Gastrocnemius medialis (tissue), 4 donors: ENCODE data around the gene RPP14. TPM values are rescaled to one million over a fixed set of nuclear protein-coding genes. Genes with fewer than 3 reads are reported as not detected.
"Not testable (repeated sequence)": the region's sequence is repeated elsewhere in the genome, so short reads cannot be mapped to it uniquely, and the experiment has no call there.

ENCODE experiments used
- ATAC-seq, 2 donors: fragments of 150-250 bp; one replicate each; pipeline ENCODE4 v1.9.1; 2016
- DNase-seq, 2 donors: peaks; one replicate each; pipeline ENCODE4 v3.0.0-alpha.2; 2019
- H3K27ac ChIP-seq, 4 donors: fragments of 200-600 bp; sonication (generic); 1 replicate in 1 of 4; 2 replicates in 3 of 4; pipeline ENCODE4 v1.5.1; 2016 to 2018; ENCODE audit warnings: mild to moderate bottlenecking in 2 of 4, moderate library complexity in 1 of 4
- H3K27me3 ChIP-seq, 3 donors: fragments of 200-600 bp; sonication (generic) in 2 of 3; 1 replicate in 1 of 3; 2 replicates in 2 of 3; pipeline versions ENCODE4 v1.5.1 to v1.6.0; 2016 to 2019; ENCODE audit warnings: mild to moderate bottlenecking in 1 of 3, moderate library complexity in 1 of 3
- H3K36me3 ChIP-seq, 2 donors: fragments of 200-600 bp; sonication (generic) in 1 of 2; one replicate each; pipeline ENCODE4 v1.5.1; 2017 to 2018
- H3K4me1 ChIP-seq, 2 donors: fragments of 200-600 bp; sonication (generic) in 1 of 2; one replicate each; pipeline ENCODE4 v1.5.1; 2016 to 2017; ENCODE audit warnings: mild to moderate bottlenecking in 2 of 2
- H3K4me3 ChIP-seq, 4 donors: fragments of 200-600 bp; sonication (generic) in 3 of 4; 1 replicate in 1 of 4; 2 replicates in 3 of 4; pipeline ENCODE4 v1.5.1; 2016 to 2019; ENCODE audit warnings: mild to moderate bottlenecking in 2 of 4
- H3K9me3 ChIP-seq, 3 donors: fragments of 200-600 bp; sonication (generic) in 2 of 3; 1 replicate in 1 of 3; 2 replicates in 2 of 3; pipeline ENCODE4 v1.5.1; 2016 to 2019
- CTCF ChIP-seq, 5 experiments: fragments of 450-650 bp in 3 of 5; fragments of 200-600 bp in 2 of 5; sonication (generic) in 2 of 5; IDR thresholded peaks in 4 of 5; conservative IDR thresholded peaks in 1 of 5; 1 replicate in 4 of 5; 2 replicates in 1 of 5; pipeline ENCODE4 v1.5.1; 2016 to 2019; ENCODE audit warnings: antibody characterized with exemption in 5 of 5, mild to moderate bottlenecking in 3 of 5, moderate library complexity in 3 of 5
- POLR2A ChIP-seq, 2 donors: fragments of 450-650 bp; IDR thresholded peaks; one replicate each; pipeline ENCODE4 v1.6.1; 2017; ENCODE audit warnings: antibody characterized with exemption in 2 of 2, mild to moderate bottlenecking in 2 of 2, moderate library complexity in 2 of 2
- in situ Hi-C, 4 donors: fragments of 200-750 bp; cut with MboI; loops; one replicate each; pipeline versions ENCODE4 v1.15.0 to v1.8.0; 2017; ENCODE audit warnings: low sequenced_read_pairs in 4 of 4
- intact Hi-C: fragments of 100-400 bp; cut with DNase I; formaldehyde crosslinking; loops from one replicate; pipeline ENCODE4 v1.15.1; 2023; ENCODE audit warnings: low total_unique reads
- total RNA-seq, 4 donors: library from RNA; depleted of rRNA; stranded (reverse); fragments of >200 nt; gene quantifications; one replicate each; pipeline versions ENCODE4 v1.1.0 to v1.2.3, GENCODE V29; 2016

RPP14 gene
- total RNA-seq, 4 donors from 2014 or later: 16.6 to 28.9 (median 17.1) TPM

- in situ Hi-C loops (loop anchor here in 1 of 4 donors (10.0 kb wide), 1 partner anchor 158 kb away; the partner anchor contains the start of gene KCTD6), intact Hi-C loops (no loop called here)
- H3K27ac ChIP-seq: no peak overlapping the region
- TF ChIP-seq POLR2A (IDR thresholded peaks at IDR 0.05): no peak
- TF ChIP-seq CTCF (IDR thresholded peaks at IDR 0.05 in 4 of 5, conservative IDR thresholded peaks at IDR 0.05 in 1 of 5): no peak
- H3K9me3 ChIP-seq: no peaks in the 10 kb centered on the region
- ATAC-seq (no peak), DNase-seq (no peak)
- H3K27me3 ChIP-seq: no peaks in the 10 kb centered on the region
- no peaks in the 10 kb centered on the region for H3K36me3 ChIP-seq
- H3K4me3 ChIP-seq: no peak overlapping the region
- H3K4me1 ChIP-seq: peaks cover 22 to 30% of the 10 kb centered on the region in 2 donors
Observed at GRCh38 chr3:58337190-58337589, 31.1 kb downstream of the RPP14 start.

- H3K36me3 ChIP-seq: not testable (repeated sequence)
- in situ Hi-C loops: loop anchor here in 1 of 4 donors (10.0 kb wide), 1 partner anchor 156 kb away; the partner anchor contains the start of gene KCTD6
- H3K4me1 ChIP-seq: peaks cover 16 to 24% of the 10 kb centered on the region in 2 donors
Observed at GRCh38 chr3:58339146-58339545, 33.1 kb downstream of the RPP14 start.

GRCh38 chr3:58340594-58341244 lies 34.7 kb downstream of the RPP14 start:
- Histone ChIP-seq H3K9me3 (no peaks in the 10 kb centered on the region), H3K27me3 (no peaks in the 10 kb centered on the region), H3K36me3 (no peaks in the 10 kb centered on the region), H3K4me1 (peaks cover 0 to 8% of the 10 kb centered on the region in 2 donors), H3K4me3 (no peak overlapping the region), H3K27ac (no peak overlapping the region)
- no peak for DNase-seq
- intact Hi-C loops: no loop called here
- no peak for TF ChIP-seq CTCF (IDR thresholded peaks at IDR 0.05 in 4 of 5, conservative IDR thresholded peaks at IDR 0.05 in 1 of 5)
- no peak for TF ChIP-seq POLR2A (IDR thresholded peaks at IDR 0.05)
- in situ Hi-C loops: no loop called here
- ATAC-seq: no peak

More at GRCh38 chr3:58339146-58339545, 33.1 kb downstream of the RPP14 start:
- H3K9me3 ChIP-seq, ATAC-seq, H3K4me3 ChIP-seq, DNase-seq, intact Hi-C loops, H3K27me3 ChIP-seq, H3K27ac ChIP-seq: not testable (repeated sequence)

- no peaks in the 10 kb centered on the region for H3K36me3 ChIP-seq
- no peak overlapping the region for H3K4me3 ChIP-seq
- H3K4me1 ChIP-seq: peaks cover 0 to 1% of the 10 kb centered on the region in 2 donors
- no peaks in the 10 kb centered on the region for H3K9me3 ChIP-seq
- intact Hi-C loops (no loop called here), in situ Hi-C loops (no loop called here)
- no peak for TF ChIP-seq CTCF (IDR thresholded peaks at IDR 0.05 in 4 of 5, conservative IDR thresholded peaks at IDR 0.05 in 1 of 5)
- TF ChIP-seq POLR2A (IDR thresholded peaks at IDR 0.05): no peak
- no peak overlapping the region for H3K27ac ChIP-seq
- ATAC-seq (no peak), DNase-seq (no peak)
- H3K27me3 ChIP-seq: no peaks in the 10 kb centered on the region
Observed at GRCh38 chr3:58341376-58341775, 35.3 kb downstream of the RPP14 start.

GRCh38 chr3:58342676-58343075 lies 36.6 kb downstream of the RPP14 start:
- H3K36me3 ChIP-seq: no peaks in the 10 kb centered on the region
- no peaks in the 10 kb centered on the region for H3K9me3 ChIP-seq
- in situ Hi-C loops (no loop called here), intact Hi-C loops (no loop called here)
- H3K4me1 ChIP-seq: no peaks in the 10 kb centered on the region
- no peak for ATAC-seq
- H3K27ac ChIP-seq: no peak overlapping the region
- H3K27me3 ChIP-seq: no peaks in the 10 kb centered on the region
- no peak for TF ChIP-seq CTCF (IDR thresholded peaks at IDR 0.05 in 4 of 5, conservative IDR thresholded peaks at IDR 0.05 in 1 of 5)
- no peak for TF ChIP-seq POLR2A (IDR thresholded peaks at IDR 0.05)
- no peak for DNase-seq
- no peak overlapping the region for H3K4me3 ChIP-seq
